Ascending aorta (tissue), 2 donors: Measurements from ENCODE around the gene NEMF. TPM values are rescaled to one million over a fixed set of nuclear protein-coding genes. Genes with fewer than 3 reads are reported as not detected.
A peak's percentile ranks its signal among the peaks of the same experiment; 100 is the strongest.

Experiments
- DNase-seq, 2 donors: peaks; one replicate each; pipeline ENCODE4 v3.0.0-alpha.2; 2019; ENCODE audit warnings: low spot score in 2 of 2
- H3K27ac ChIP-seq, 2 donors: fragments of 200-600 bp; sonication (generic); one replicate each; pipeline ENCODE4 v1.5.1; 2016 to 2017; ENCODE audit warnings: mild to moderate bottlenecking in 1 of 2
- H3K27me3 ChIP-seq: fragments of 200-600 bp; sonication (generic); one replicate; pipeline ENCODE4 v1.5.1; 2017
- H3K36me3 ChIP-seq, 2 donors: fragments of 200-600 bp; sonication (generic); one replicate each; pipeline ENCODE4 v1.5.1; 2016
- H3K4me1 ChIP-seq, 2 donors: fragments of 200-600 bp; sonication (generic); one replicate each; pipeline ENCODE4 v1.5.1; 2016 to 2017; ENCODE audit warnings: mild to moderate bottlenecking in 1 of 2
- H3K4me3 ChIP-seq, 2 donors: fragments of 200-600 bp; sonication (generic); one replicate each; pipeline ENCODE4 v1.5.1; 2016 to 2017; ENCODE audit warnings: mild to moderate bottlenecking in 1 of 2
- H3K9me3 ChIP-seq, 2 donors: fragments of 200-600 bp; sonication (generic); one replicate each; pipeline ENCODE4 v1.5.1; 2016
- CTCF ChIP-seq, 3 experiments: fragments of 200-600 bp in 2 of 3; fragments of 450-650 bp in 1 of 3; sonication (generic) in 2 of 3; IDR thresholded peaks; one replicate each; pipeline ENCODE4 v1.5.1; 2016 to 2019; ENCODE audit warnings: antibody characterized with exemption in 3 of 3, mild to moderate bottlenecking in 1 of 3, moderate library complexity in 1 of 3
- intact Hi-C: fragments of 100-400 bp; cut with DNase I; formaldehyde crosslinking; loops from one replicate; pipeline ENCODE4 v1.15.1; 2023
- total RNA-seq: library from RNA; depleted of rRNA; stranded (reverse); fragments of >200 nt; gene quantifications from one replicate; pipeline ENCODE4 v1.1.0, GENCODE V29; 2016

NEMF gene
- total RNA-seq, 1 donor from 2014 or later, result 14.6 TPM

GRCh38 chr14:49769581-49770211 is 82.9 kb downstream of the NEMF start:
- Histone ChIP-seq H3K4me1 (peaks cover 0 to 24% of the 10 kb centered on the region in 2 donors), H3K36me3 (peaks cover 16 to 23% of the 10 kb centered on the region in 2 donors), H3K4me3 (peak overlapping the region; percentile 83 to 94), H3K27ac (peak overlapping the region; percentile 94 to 97), H3K27me3 (no peaks in the 10 kb centered on the region), H3K9me3 (no peaks in the 10 kb centered on the region)
- no peak for DNase-seq
- TF ChIP-seq CTCF (IDR thresholded peaks at IDR 0.05), result no peak
- intact Hi-C loops, result loop anchor here (5.0 kb wide), 2 partner anchors 463 to 898 kb away; partner anchors contain the start of genes SAV1 and SOS2

- Histone ChIP-seq H3K27me3 (no peaks in the 10 kb centered on the region), H3K36me3 (peaks cover 11 to 17% of the 10 kb centered on the region in 2 donors), H3K4me3 (peak overlapping the region; percentile 83 to 94), H3K27ac (peak overlapping the region; percentile 94 to 97), H3K4me1 (peaks cover 0 to 24% of the 10 kb centered on the region in 2 donors), H3K9me3 (no peaks in the 10 kb centered on the region)
- DNase-seq, result no peak
- intact Hi-C loops, result loop anchor here (5.0 kb wide), 1 partner anchor 898 kb away; the partner anchor contains the start of gene SAV1
- no peak for TF ChIP-seq CTCF (IDR thresholded peaks at IDR 0.05)
These were observed 83.4 kb downstream of the NEMF start for GRCh38 chr14:49769171-49769570.

GRCh38 chr14:49768301-49769121 is 84.1 kb downstream of the NEMF start:
- peaks cover 0 to 24% of the 10 kb centered on the region in 2 donors for H3K4me1 ChIP-seq
- DNase-seq, result peak; percentile 14 to 77
- intact Hi-C loops, result loop anchor here (1.0 to 5.0 kb wide), 2 partner anchors 134 to 899 kb away; partner anchors contain the start of gene SAV1

GRCh38 chr14:49767571-49768300 is 84.9 kb downstream of the NEMF start, which contains the start of gene KLHDC2:
Gene KLHDC2 (plus strand): TSS chr14:49768153. CDS start chr14:49768469, 316 bp downstream.
- Histone ChIP-seq H3K9me3 (no peaks in the 10 kb centered on the region), H3K4me1 (peaks cover 0 to 24% of the 10 kb centered on the region in 2 donors), H3K27ac (peak within 1 kb of the TSS; percentile 94 to 97), H3K4me3 (peak within 1 kb of the TSS; percentile 83 to 94), H3K36me3 (peaks cover 5 to 13% of the 10 kb centered on the region in 2 donors), H3K27me3 (no peaks in the 10 kb centered on the region)
- TF ChIP-seq CTCF (IDR thresholded peaks at IDR 0.05), result peak in 2 of 3 experiments; percentile 21 to 29
- peak; percentile 50 to 93 for DNase-seq
- intact Hi-C loops, result loop anchor here (1.0 to 5.0 kb wide), 3 partner anchors 75 to 900 kb away; partner anchors contain the start of genes KLHDC1 and SAV1

More at GRCh38 chr14:49768301-49769121, 84.1 kb downstream of the NEMF start:
- Histone ChIP-seq H3K27me3 (no peaks in the 10 kb centered on the region), H3K4me3 (peak overlapping the region; percentile 83 to 94), H3K9me3 (no peaks in the 10 kb centered on the region), H3K27ac (peak overlapping the region; percentile 94 to 97), H3K36me3 (peaks cover 5 to 16% of the 10 kb centered on the region in 2 donors)
- TF ChIP-seq CTCF (IDR thresholded peaks at IDR 0.05), result no peak

GRCh38 chr14:49767270-49767570 is 85.4 kb downstream of the NEMF start:
- H3K27ac ChIP-seq, result peak overlapping the region; percentile 94 to 97
- no peak for DNase-seq
- peaks cover 5 to 8% of the 10 kb centered on the region in 2 donors for H3K36me3 ChIP-seq
- peaks cover 0 to 24% of the 10 kb centered on the region in 2 donors for H3K4me1 ChIP-seq
- H3K4me3 ChIP-seq, result peak overlapping the region; percentile 83 to 94
- no peaks in the 10 kb centered on the region for H3K27me3 ChIP-seq
- H3K9me3 ChIP-seq, result no peaks in the 10 kb centered on the region
- intact Hi-C loops, result loop anchor here (2.0 to 5.0 kb wide), 2 partner anchors 74 to 900 kb away; partner anchors contain the start of genes KLHDC1 and SAV1
- no peak for TF ChIP-seq CTCF (IDR thresholded peaks at IDR 0.05)
